HG03196 (cell line): ENCODE data around the gene SPRED3.
"Not testable (repeated sequence)": the region's sequence is repeated elsewhere in the genome, so short reads cannot be mapped to it uniquely, and the experiment has no call there.

Experiments used
- ATAC-seq: cut with Tn5 transposase; IDR thresholded peaks from one replicate; pipeline ENCODE4 v1.9.1; 2021; ENCODE audit not compliant: unreplicated experiment

Gene SPRED3, protein sequence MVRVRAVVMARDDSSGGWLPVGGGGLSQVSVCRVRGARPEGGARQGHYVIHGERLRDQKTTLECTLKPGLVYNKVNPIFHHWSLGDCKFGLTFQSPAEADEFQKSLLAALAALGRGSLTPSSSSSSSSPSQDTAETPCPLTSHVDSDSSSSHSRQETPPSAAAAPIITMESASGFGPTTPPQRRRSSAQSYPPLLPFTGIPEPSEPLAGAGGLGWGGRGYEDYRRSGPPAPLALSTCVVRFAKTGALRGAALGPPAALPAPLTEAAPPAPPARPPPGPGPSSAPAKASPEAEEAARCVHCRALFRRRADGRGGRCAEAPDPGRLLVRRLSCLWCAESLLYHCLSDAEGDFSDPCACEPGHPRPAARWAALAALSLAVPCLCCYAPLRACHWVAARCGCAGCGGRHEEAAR

DNA sequence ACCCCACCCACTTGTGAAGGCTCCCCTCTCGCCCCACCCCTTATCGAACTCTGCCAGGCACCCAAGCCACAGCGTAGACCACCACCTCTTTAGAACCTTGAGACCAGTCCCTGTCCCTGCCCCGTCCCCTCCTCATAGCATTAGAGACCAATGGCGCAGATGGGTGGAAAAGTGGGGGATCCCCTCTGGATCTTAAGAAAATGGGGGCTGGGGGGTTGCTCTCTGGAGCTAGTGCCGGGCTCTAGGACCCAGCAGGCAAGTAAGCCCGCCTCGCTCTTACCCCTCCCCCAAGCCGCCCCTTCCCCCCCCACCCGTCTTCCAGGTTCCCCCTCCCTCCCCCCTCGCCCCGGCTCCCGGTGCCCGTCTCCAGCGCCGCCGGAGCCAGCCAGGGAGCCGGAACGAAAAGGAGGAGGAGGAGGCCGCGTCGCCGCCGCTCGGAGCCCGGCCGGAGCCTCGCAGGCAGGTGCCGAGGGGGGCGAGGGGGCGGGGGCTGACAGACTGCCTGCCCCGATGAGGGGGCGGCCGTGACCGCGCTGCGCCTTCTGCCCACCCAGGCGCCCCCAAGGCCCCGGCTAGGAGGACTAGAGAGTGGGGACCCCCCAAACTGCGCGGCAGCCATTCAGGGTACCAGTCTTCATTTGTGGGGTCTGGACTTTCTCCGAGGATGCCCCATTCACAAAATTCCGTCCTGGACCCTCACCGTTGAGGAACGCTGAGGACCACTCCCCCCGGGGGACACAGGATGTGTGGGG lies at the start of gene SPRED3:
SPRED3 (plus strand) TSS at position 349 of the 752 bp plus-strand sequence. CDS start 1,606 bp downstream, outside the sequence.
- no peak for ATAC-seq

DNA sequence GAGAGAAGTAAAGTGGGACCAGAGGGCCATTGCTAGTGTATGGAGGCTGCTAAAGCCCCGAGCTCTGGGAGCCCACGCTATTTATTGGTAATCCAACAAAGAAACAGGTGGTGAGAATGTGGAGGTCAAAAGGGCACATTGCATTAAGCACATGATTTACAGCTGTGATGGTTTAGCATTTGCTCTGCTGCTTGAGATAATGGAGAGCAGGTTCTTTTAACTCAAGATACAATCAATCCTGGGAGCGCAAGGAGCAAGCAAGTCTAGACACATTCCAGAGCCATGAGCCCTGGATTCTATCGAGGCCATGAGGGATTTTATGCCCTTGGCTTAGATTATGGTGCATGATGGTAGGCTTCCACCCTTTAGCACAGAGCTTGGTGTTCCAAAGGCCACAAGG lies 49.5 kb upstream of the SPRED3 start:
- not testable (repeated sequence) for ATAC-seq

DNA sequence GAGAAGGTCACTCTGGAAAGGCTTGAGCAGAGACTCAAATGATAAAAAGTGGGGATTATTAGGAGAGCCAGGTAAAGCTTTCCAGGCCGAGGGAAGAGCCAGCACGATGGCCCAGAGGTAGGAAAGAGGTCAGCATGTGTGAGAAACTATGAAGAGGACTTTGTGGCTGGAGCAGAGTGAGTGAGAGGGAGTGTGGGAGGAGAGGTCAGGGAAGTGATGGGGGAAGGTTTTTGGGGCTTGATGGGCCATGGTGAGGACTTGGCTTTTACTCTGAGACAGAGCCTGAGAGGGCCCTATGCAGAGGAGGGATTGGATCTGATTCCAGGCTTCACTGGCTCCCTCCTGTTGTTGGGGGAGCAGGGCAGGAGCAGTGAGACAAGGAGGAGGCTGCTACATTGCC lies 47.6 kb upstream of the SPRED3 start:
- no peak for ATAC-seq

GRCh38 chr19:38346837-38347236 lies 41.7 kb upstream of the SPRED3 start:
- no peak for ATAC-seq

GRCh38 chr19:38350883-38351282 lies 37.6 kb upstream of the SPRED3 start:
- no peak for ATAC-seq

- ATAC-seq, result no peak
Measured at GRCh38 chr19:38351865-38352395, 36.6 kb upstream of the SPRED3 start.

DNA sequence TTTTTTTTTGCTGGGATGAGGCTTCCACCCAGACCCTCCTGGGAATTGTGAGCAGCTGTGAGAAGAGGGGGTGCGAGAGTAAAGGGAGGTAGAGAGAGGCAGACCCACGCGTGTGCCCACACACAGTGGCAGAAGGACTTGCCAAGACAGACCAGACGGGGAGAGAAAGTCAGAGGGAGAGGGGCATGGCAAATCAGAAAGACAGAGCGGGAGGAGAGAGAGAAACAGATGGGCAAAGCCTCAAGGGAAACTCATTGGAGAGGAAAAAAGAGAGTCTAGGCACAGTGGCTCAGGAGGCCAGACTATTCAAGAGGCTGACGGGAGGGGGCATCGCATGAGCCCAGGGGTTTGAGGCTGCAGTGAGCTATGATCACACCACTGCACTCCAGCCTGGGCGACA lies 35.9 kb upstream of the SPRED3 start:
- ATAC-seq, result no peak

DNA sequence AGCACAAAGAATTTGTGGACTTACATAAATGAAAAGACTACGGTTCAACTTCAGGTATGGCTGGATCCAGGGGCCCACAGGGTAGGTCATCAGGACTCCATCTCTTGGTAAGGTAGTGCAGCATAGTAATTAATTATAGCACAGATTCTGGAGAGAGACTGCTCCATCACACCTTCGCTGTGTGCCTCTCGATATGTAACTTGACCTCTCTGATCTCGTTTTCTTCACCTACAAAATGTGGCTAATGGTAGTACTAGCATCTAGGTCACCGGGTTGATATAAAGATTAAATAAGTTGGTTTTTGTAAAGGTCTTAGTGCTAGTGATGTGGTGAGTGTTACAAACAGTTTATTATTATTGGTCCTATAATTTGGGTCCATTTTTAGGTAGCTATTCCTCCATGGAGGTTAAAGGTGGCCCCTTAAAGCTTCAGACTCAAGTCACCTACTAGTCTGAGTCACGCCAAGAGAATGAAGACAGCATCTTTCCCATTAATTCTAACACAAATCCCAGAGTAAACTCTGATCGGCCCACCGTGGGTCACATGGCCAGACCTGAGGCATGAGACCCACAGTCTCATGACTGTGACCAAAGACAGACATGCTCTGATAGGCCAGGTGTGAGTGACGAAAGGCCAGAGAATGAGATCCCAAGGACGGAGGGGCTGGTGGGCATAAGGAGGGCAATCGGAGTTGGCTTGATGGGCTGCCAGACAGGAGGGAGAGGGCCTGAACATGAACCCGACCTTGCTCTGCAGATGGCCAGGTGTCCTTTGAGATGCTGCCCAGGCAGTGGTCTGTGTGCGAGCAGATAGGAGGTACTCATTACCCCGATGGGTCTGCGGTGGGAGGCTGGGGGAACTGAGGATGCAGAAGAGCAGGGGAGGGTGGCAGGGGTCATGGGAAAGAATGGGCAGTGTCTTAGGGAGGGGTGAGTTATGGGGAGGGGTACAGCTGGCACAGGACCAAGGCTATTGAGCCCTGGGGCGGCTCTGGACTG lies 32.5 kb upstream of the SPRED3 start:
- no peak for ATAC-seq

- no peak for ATAC-seq
Measured at GRCh38 chr19:38358071-38358470, 30.4 kb upstream of the SPRED3 start.

GRCh38 chr19:38359242-38360021 lies 29.1 kb upstream of the SPRED3 start:
- ATAC-seq, result no peak

- ATAC-seq, result no peak
Measured at GRCh38 chr19:38360351-38360750, 28.1 kb upstream of the SPRED3 start.

DNA sequence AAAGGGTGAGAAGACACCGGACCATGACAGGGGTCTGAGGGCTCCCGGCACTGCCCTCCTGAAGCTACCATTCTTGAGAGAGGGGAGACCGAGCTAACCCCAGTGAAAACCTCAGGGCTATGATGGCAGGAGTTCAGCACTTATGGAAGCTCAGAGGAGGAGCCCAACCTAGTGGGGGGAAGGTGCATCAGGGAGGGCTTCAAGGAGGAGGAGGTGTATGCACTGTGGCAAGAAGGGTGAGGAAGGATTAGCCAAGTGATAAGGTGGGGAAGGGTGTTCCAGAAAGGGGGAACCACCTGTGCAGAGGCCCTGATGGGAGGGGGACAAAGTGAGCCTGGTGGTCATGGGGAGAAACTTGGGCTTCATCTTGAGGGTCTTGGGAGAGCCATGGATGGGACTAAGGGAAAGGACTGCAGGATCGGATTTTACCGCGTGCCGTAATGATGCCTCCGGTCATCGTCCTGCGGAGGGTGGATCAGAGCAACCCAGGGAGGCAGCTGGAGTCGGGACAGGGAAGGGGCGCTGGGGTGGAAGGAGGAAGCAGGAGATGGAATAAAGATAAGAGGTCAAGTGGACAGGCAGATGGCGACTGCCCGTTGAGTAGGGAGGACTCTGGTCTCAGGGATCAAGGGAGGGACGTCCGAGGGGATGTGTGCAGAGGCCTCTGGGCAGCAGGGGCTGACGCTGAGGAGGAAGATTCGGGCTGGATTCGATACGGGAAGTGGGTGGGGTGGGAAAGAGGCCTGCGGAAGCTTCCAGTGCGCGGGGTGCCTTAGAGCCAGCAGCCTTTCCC lies 27.5 kb upstream of the SPRED3 start:
- no peak for ATAC-seq

GRCh38 chr19:38361633-38362075 lies 26.8 kb upstream of the SPRED3 start:
- ATAC-seq, result no peak

- ATAC-seq, result no peak
Measured at GRCh38 chr19:38362076-38362945, 26.2 kb upstream of the SPRED3 start.

DNA sequence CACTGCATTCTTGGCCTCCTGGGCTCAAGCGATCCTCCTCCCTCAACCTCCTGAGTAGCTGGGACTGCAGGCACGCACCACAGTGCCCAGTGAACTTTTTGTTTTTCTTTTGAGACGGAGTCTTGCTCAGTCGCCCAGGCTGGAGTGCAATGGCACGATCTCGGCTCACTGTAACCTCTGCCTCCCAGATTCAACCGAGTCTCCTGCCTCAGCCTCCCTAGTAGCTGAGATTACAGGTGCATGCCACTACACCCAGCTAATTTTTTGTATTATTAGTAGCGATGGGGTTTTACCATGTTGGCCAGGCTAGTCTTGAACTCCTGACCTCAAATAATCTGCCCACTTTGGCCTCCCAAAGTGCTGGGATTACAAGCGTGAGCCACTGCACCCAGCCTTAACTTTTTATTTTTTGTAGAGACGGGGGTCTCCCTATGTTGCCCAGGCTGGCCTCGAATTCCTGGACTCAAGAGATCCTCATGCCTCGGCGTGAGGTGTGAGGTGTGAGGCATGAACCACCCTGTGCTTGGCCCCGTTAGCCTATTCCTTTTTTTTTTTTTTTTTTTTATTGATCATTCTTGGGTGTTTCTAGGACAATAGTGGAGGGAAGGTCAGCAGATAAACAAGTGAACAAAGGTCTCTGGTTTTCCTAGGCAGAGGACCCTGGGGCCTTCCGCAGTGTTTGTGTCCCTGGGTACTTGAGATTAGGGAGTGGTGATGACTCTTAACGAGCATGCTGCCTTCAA lies 25.4 kb upstream of the SPRED3 start:
- ATAC-seq, result not testable (repeated sequence)

DNA sequence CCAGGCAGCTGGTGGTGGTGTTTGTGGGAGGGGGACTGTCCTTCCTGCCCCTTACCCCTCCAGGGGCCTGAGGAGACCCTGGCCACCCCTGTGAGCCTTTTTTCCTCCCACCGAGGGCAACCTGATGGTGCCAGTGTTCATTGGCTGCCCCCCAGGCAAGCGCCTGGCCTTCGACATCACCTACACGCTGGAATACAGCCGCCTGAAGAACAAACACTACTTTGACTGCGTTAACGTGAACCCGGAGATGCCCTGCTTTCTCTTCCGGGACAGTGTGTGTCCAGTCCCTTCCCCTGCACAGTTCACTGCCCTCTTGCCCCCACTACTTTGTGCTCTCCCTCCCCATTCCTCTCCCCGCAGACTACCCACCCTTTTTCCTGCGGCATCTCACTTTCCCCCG lies 21.5 kb upstream of the SPRED3 start:
- ATAC-seq, result no peak

- no peak for ATAC-seq
Measured at GRCh38 chr19:38369584-38369983, 18.9 kb upstream of the SPRED3 start.
